Measurements from ENCODE around the gene PRCP.
"Not testable (repeated sequence)": the region's sequence is repeated elsewhere in the genome, so short reads cannot be mapped to it uniquely, and the experiment has no call there.

- not testable (repeated sequence) for TF ChIP-seq CTCF (IDR thresholded peaks at IDR 0.05 in 4 of 5, conservative IDR thresholded peaks at IDR 0.05 in 1 of 5); POLR2A (IDR thresholded peaks at IDR 0.05)
These were observed 22.4 kb upstream of the PRCP start for GRCh38 chr11:82922396-82923173.
